IPS-11a (cell line): ENCODE measurements around the gene DNAJC4.

ENCODE experiments used
- H3K4me3 ChIP-seq: one replicate; pipeline ENCODE4 v1.5.1; 2013; ENCODE audit warnings: low read depth, low read length, control low read depth

The DNAJC4 gene

DNA sequence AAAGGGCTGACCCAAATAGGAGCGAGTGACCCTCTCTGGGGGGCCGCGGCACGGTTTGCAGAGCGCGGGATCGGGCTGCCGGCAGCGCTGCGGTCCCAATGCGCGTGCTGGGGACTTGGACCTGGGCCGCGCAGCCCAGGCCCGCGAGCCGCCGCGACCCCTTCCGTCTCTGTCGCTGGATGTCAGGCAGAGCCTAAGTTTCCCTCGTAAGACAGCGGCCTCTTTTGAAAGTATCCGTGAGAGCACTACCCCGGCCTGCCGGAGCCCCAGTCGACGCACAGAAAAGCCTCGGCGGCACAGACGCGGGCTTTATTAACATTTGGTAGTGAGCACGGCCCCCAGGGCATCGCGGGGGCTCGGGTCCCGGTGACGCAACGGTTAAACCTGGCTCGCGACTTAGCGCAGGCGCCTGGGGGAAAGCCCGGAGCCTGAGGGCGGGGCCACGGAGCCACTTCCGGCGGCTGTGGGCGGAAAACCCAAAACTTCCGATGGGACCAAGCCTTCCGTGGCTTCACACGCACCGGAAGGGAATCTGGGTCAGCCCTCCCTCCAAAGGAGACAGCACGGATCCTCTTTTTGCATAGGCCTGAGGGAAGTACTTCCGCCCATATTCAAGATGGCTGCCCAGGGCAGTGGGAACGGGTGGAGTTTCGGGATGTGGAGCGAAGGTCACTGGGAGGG, 39.3 kb downstream of the DNAJC4 start:
- H3K4me3 ChIP-seq: peak overlapping the region; percentile 90

DNA sequence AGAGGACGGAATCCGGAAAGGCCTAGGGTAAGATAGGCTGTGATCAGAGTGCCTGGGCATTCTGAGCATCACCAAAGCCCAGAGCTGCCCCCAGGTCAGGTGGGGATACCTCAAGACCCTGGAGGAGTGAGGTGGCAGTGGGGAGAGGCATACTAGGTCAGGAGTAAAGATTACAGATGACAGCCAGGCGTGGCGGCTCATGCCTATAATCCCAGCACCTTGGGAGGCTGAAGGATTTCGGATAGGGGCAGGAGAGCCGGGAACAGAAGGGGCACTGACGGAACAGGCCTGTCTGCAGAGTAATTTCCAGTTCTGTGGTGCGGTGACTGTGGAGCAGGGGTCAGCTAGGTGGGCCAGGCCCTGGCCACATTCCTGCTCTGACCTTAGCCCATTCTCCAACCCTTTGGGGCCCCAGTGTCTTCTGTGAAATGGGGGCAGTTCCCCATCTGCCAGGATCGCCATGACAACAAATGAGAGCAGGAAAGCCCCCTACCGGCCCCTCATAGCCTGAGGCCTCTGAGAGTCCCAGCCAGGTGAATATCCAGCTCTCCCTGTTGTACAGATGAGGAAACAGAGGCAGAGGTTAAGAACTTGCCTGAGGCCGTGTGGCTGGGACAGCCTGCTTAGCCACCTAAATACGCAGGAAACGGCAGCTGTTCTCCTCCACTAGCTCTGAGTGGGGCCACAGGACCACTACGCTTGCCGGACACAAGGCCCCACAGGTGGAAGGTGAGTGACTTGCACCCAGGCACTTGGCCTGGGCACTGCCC, 44.9 kb downstream of the DNAJC4 start:
- H3K4me3 ChIP-seq: no peak overlapping the region

DNA sequence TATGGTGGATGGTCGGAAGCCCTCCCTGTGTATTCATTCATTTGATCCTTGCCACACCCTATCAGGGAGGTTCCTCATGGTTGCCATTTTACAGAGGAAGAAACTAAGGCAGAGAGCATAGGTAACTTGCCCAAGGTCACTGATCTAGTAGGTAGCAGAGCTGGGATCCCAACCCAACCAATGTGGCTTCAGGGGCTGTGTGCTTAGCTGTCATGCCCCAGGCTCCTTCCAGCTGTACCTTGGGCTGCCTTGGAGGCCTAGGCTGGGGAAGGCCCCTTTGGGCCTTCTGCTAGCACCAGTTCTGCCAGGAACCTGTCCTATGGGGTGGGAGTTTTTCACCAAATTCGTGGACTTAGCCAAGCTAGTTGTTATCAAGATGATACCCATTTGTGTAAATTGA, 45.5 kb downstream of the DNAJC4 start:
- no peak overlapping the region for H3K4me3 ChIP-seq

GRCh38 chr11:64276653-64277431, 46.5 kb downstream of the DNAJC4 start:
- no peak overlapping the region for H3K4me3 ChIP-seq

DNA sequence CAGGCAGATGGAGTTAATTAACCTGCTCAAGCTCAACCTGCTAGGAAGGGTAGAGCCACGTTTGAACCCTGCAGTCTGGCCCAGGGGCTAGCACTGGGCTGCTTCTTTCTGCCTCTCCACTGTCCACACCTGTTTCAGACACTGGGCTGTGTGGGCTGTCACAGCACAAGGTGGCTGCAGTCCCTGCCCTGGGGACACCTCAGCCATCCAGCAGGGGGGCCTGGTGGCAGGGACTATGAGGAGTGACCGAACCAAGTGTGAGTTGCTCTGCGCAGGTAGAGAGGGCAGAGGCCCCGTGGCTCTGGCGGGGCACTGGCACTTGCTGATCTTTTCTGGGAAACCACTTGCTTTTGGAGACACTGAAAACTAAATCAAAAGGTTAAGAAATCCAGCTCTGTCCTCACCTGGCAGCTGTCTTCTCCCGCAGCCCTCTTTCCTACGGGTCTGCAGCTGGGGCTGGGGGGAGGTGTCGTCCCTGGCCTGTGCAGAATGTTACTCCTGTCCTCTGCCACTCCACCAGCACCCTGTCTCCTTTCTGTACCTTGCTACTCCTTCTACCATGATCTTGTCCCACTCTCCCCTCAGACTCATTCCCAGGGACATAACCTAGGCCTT, 48.3 kb downstream of the DNAJC4 start:
- no peak overlapping the region for H3K4me3 ChIP-seq

GRCh38 chr11:64281957-64282770, 51.8 kb downstream of the DNAJC4 start:
- no peak overlapping the region for H3K4me3 ChIP-seq

DNA sequence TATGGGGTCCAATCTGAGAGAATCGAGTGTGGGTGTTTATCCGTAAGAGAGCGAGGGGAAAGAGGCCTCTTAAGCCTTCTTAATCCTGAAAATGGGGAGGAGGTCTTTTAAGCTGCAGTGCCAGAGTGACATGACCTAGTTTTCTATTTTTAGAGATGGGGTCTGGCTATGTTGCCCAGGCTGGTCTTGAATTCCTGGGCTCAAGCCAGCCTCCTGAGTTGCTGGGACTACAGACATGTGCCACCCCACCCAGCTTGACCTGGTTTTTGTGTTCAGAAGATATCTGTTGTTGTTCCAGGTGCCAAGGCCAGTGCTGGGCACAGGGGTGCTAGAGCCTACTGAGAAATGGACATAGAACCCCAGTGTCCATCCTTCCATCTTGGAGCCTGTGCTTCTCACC, 52.7 kb downstream of the DNAJC4 start:
- H3K4me3 ChIP-seq: no peak overlapping the region
